GM18508 (cell line): Measurements from ENCODE around the gene FAHD2B.
"Not testable (repeated sequence)": the region's sequence is repeated elsewhere in the genome, so short reads cannot be mapped to it uniquely, and the experiment has no call there.

Source experiments
- ATAC-seq: cut with Tn5 transposase; IDR thresholded peaks from one replicate; pipeline ENCODE4 v1.9.1; 2021; ENCODE audit warnings: moderate number of reproducible peaks; ENCODE audit not compliant: insufficient read depth, unreplicated experiment

Gene FAHD2B

GRCh38 chr2:97068722-97069121 is 26.0 kb downstream of the FAHD2B start:
- ATAC-seq, result not testable (repeated sequence)

GRCh38 chr2:97068074-97068473 is 26.6 kb downstream of the FAHD2B start:
- ATAC-seq, result no peak

GRCh38 chr2:97067279-97068004 is 27.2 kb downstream of the FAHD2B start:
- no peak for ATAC-seq

- ATAC-seq, result not testable (repeated sequence)
Measured at GRCh38 chr2:97066030-97066429, 28.7 kb downstream of the FAHD2B start.

GRCh38 chr2:97062020-97062419 is 32.7 kb downstream of the FAHD2B start:
- not testable (repeated sequence) for ATAC-seq

GRCh38 chr2:97059782-97060181 is 34.9 kb downstream of the FAHD2B start:
- not testable (repeated sequence) for ATAC-seq

- ATAC-seq, result not testable (repeated sequence)
Measured at GRCh38 chr2:97056150-97056549, 38.5 kb downstream of the FAHD2B start.

- ATAC-seq, result not testable (repeated sequence)
Measured at GRCh38 chr2:97050032-97050431, 44.6 kb downstream of the FAHD2B start.

- not testable (repeated sequence) for ATAC-seq
Measured at GRCh38 chr2:97048448-97048847, 46.2 kb downstream of the FAHD2B start.

GRCh38 chr2:97046676-97047075 is 48.0 kb downstream of the FAHD2B start:
- not testable (repeated sequence) for ATAC-seq

GRCh38 chr2:97045895-97046499 is 48.7 kb downstream of the FAHD2B start:
- ATAC-seq, result not testable (repeated sequence)
